ENCODE measurements around the gene CDC42BPA. TPM values are rescaled to one million over a fixed set of nuclear protein-coding genes. Genes with fewer than 3 reads are reported as not detected.

The CDC42BPA gene
- total and polyA plus RNA-seq, 9 of the 15 experiments (the other 6 are each of a cell fraction or from before 2014, with no cell fraction given) = 8.0 to 77.5 (median 52.1) TPM

GRCh38 chr1:227077783-227078182 is 240.5 kb downstream of the CDC42BPA start:
- no peaks in the 10 kb centered on the region for H3K9me3 ChIP-seq (replicated peaks; ENCODE audit: control insufficient read depth, insufficient read depth, low read depth, low read length)
- H3K36me3 ChIP-seq (ENCODE audit: control insufficient read depth, insufficient read depth, low read length) = peaks cover 49% of the 10 kb centered on the region; the same call in 2 of the 3 replicates
- CTCF ChIA-PET (ENCODE audit: low intra/inter-chr PET ratio) = no interaction called here
- H3K27me3 ChIP-seq (ENCODE audit: control insufficient read depth in 2 of 2, insufficient read depth in 2 of 2, low read length in 2 of 2) = no peaks in the 10 kb centered on the region
- no peaks in the 10 kb centered on the region for H3K4me1 ChIP-seq (replicated peaks in 1 of 2; ENCODE audit: control insufficient read depth in 2 of 2, insufficient read depth in 2 of 2, low read length in 2 of 2)
- intact Hi-C loops (cut with micrococcal nuclease) = no loop called here
- no peak overlapping the region for H3K4me2 ChIP-seq (ENCODE audit: insufficient read depth, low read length)
- ATAC-seq = no peak
- no peaks in the 10 kb centered on the region for H3K79me2 ChIP-seq (ENCODE audit: control insufficient read depth, insufficient read depth, low read length)
- in situ Hi-C loops (cut with MboI) = no loop called here
- DNase-seq (ENCODE audit: extremely low read depth in 1 of 4, low spot score in 3 of 4) = no peak
- H3K9me1 ChIP-seq (ENCODE audit: control insufficient read depth, insufficient read depth, low read length) = no peaks in the 10 kb centered on the region
- H3K4me3 ChIP-seq = no peak overlapping the region
- H3K9ac ChIP-seq (ENCODE audit: insufficient read depth in 1 of 2, low read depth in 2 of 2, low read length in 2 of 2) = no peak overlapping the region
- BruUV-seq (replicated peaks) = no TSS peak
- H4K20me1 ChIP-seq (replicated peaks; ENCODE audit: control insufficient read depth, insufficient read depth, low read length) = no peaks in the 10 kb centered on the region
- POLR2A ChIA-PET = interaction anchor here (0.5 kb wide), 1 partner anchor 48 kb away, joined by 3 read pairs; no protein-coding TSS in a partner anchor
- H3K27ac ChIP-seq (ENCODE audit: extremely low read depth, low read depth, low read length) = no peak overlapping the region
- FAIRE-seq = no peak
- H2AFZ ChIP-seq (ENCODE audit: low read depth, low read length) = no peak overlapping the region
- TF ChIP-seq ZNF133 (CRISPR knock-in tag; IDR thresholded peaks at IDR 0.05) (no peak), ZNF316 (IDR thresholded peaks at IDR 0.05) (peak; percentile 93), RFX1 (IDR thresholded peaks at IDR 0.05) (no peak), SRF (CRISPR knock-in tag; IDR thresholded peaks at IDR 0.05) (no peak), TAL1 (IDR thresholded peaks at IDR 0.05) (no peak), ZNF436 (CRISPR knock-in tag; IDR thresholded peaks at IDR 0.05) (no peak), MAZ (CRISPR knock-in tag; conservative IDR thresholded peaks at IDR 0.05 in 1 of 2, IDR thresholded peaks at IDR 0.05 in 1 of 2) (no peak), STAG1 (CRISPR knock-in tag; IDR thresholded peaks at IDR 0.05; ENCODE audit: borderline replicate concordance) (no peak), PCBP1 (IDR thresholded peaks at IDR 0.05; ENCODE audit: low read depth, low read length, poor library complexity, severe bottlenecking) (no peak), TAF7 (tag; IDR thresholded peaks at IDR 0.05) (no peak), MAFG (tag; conservative IDR thresholded peaks at IDR 0.05) (peak; percentile 58), DDX20 (tag; IDR thresholded peaks at IDR 0.05; ENCODE audit: low read depth) (no peak), MAFF (IDR thresholded peaks at IDR 0.05; ENCODE audit: low read length) (peak; percentile 27; the same call in 1 of the 2 replicates), YBX1 (IDR thresholded peaks at IDR 0.05) (no peak), TRIM28 (IDR thresholded peaks at IDR 0.05) (no peak), C11orf30 (IDR thresholded peaks at IDR 0.05; ENCODE audit: low read depth) (peak; percentile 81), PML (IDR thresholded peaks at IDR 0.05; ENCODE audit: low read length) (no peak)
- TF ChIP-seq, protein P1, sequence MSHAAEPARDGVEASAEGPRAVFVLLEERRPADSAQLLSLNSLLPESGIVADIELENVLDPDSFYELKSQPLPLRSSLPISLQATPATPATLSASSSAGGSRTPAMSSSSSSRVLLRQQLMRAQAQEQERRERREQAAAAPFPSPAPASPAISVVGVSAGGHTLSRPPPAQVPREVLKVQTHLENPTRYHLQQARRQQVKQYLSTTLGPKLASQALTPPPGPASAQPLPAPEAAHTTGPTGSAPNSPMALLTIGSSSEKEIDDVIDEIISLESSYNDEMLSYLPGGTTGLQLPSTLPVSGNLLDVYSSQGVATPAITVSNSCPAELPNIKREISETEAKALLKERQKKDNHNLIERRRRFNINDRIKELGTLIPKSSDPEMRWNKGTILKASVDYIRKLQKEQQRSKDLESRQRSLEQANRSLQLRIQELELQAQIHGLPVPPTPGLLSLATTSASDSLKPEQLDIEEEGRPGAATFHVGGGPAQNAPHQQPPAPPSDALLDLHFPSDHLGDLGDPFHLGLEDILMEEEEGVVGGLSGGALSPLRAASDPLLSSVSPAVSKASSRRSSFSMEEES (CRISPR knock-in tag; IDR thresholded peaks at IDR 0.05) = no peak
- TF ChIP-seq, protein P2, sequence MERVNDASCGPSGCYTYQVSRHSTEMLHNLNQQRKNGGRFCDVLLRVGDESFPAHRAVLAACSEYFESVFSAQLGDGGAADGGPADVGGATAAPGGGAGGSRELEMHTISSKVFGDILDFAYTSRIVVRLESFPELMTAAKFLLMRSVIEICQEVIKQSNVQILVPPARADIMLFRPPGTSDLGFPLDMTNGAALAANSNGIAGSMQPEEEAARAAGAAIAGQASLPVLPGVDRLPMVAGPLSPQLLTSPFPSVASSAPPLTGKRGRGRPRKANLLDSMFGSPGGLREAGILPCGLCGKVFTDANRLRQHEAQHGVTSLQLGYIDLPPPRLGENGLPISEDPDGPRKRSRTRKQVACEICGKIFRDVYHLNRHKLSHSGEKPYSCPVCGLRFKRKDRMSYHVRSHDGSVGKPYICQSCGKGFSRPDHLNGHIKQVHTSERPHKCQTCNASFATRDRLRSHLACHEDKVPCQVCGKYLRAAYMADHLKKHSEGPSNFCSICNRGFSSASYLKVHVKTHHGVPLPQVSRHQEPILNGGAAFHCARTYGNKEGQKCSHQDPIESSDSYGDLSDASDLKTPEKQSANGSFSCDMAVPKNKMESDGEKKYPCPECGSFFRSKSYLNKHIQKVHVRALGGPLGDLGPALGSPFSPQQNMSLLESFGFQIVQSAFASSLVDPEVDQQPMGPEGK (CRISPR knock-in tag; IDR thresholded peaks at IDR 0.05; ENCODE audit: borderline replicate concordance) = no peak
- TF ChIP-seq, protein P3, sequence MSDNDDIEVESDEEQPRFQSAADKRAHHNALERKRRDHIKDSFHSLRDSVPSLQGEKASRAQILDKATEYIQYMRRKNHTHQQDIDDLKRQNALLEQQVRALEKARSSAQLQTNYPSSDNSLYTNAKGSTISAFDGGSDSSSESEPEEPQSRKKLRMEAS (CRISPR knock-in tag; IDR thresholded peaks at IDR 0.05) = no peak
- TF ChIP-seq, protein P4, sequence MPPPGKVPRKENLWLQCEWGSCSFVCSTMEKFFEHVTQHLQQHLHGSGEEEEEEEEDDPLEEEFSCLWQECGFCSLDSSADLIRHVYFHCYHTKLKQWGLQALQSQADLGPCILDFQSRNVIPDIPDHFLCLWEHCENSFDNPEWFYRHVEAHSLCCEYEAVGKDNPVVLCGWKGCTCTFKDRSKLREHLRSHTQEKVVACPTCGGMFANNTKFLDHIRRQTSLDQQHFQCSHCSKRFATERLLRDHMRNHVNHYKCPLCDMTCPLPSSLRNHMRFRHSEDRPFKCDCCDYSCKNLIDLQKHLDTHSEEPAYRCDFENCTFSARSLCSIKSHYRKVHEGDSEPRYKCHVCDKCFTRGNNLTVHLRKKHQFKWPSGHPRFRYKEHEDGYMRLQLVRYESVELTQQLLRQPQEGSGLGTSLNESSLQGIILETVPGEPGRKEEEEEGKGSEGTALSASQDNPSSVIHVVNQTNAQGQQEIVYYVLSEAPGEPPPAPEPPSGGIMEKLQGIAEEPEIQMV (tag; conservative IDR thresholded peaks at IDR 0.05; ENCODE audit: low read depth) = no peak
